ENCODE measurements around the gene AKT3.

AKT3 gene

GRCh38 chr1:243501002-243501401, 349.0 kb downstream of the AKT3 start:
- Mint-ChIP-seq H3K27ac (no peak overlapping the region), H3K27me3 (ENCODE audit: low read depth, poor library complexity) (no peaks in the 10 kb centered on the region), H3K9me3 (peaks cover 3% of the 10 kb centered on the region), H3K36me3 (ENCODE audit: low read depth) (peaks cover 52% of the 10 kb centered on the region), H3K4me1 (peaks cover 11% of the 10 kb centered on the region), H3K4me3 (no peak overlapping the region)
- no peak for DNase-seq
- TF ChIP-seq, protein P1, sequence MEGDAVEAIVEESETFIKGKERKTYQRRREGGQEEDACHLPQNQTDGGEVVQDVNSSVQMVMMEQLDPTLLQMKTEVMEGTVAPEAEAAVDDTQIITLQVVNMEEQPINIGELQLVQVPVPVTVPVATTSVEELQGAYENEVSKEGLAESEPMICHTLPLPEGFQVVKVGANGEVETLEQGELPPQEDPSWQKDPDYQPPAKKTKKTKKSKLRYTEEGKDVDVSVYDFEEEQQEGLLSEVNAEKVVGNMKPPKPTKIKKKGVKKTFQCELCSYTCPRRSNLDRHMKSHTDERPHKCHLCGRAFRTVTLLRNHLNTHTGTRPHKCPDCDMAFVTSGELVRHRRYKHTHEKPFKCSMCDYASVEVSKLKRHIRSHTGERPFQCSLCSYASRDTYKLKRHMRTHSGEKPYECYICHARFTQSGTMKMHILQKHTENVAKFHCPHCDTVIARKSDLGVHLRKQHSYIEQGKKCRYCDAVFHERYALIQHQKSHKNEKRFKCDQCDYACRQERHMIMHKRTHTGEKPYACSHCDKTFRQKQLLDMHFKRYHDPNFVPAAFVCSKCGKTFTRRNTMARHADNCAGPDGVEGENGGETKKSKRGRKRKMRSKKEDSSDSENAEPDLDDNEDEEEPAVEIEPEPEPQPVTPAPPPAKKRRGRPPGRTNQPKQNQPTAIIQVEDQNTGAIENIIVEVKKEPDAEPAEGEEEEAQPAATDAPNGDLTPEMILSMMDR (IDR thresholded peaks at IDR 0.05): no peak

- H3K27me3 Mint-ChIP-seq (ENCODE audit: low read depth, poor library complexity): no peaks in the 10 kb centered on the region
- peaks cover 13% of the 10 kb centered on the region for H3K4me1 Mint-ChIP-seq
- H3K27ac Mint-ChIP-seq: no peak overlapping the region
- peaks cover 3% of the 10 kb centered on the region for H3K9me3 Mint-ChIP-seq
- H3K4me3 Mint-ChIP-seq: no peak overlapping the region
- DNase-seq: no peak
- peaks cover 51% of the 10 kb centered on the region for H3K36me3 Mint-ChIP-seq (ENCODE audit: low read depth)
- TF ChIP-seq, protein P1 (IDR thresholded peaks at IDR 0.05): no peak
Observed at GRCh38 chr1:243500512-243500911, 349.5 kb downstream of the AKT3 start.

DNA sequence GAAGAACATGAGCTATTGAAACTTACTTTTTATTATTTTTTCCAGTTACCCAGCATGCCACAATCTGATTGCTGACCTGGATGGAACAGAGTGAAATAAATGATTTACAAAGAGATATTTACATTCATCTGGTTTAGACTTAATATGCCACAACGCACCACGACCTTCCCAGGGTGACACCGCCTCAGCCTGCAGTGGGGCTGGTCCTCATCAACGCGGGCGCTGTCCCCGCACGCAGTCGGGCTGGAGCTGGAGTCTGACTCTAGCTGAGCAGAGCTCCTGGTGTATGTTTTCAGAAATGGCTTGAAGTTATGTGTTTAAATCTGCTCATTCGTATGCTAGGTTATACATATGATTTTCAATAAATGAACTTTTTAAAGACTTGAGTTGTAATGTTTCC, 350.3 kb downstream of the AKT3 start:
- no peak for DNase-seq
- Mint-ChIP-seq H3K4me1 (peaks cover 16% of the 10 kb centered on the region), H3K36me3 (ENCODE audit: low read depth) (peaks cover 44% of the 10 kb centered on the region), H3K9me3 (peaks cover 3% of the 10 kb centered on the region), H3K27me3 (ENCODE audit: low read depth, poor library complexity) (no peaks in the 10 kb centered on the region), H3K27ac (no peak overlapping the region), H3K4me3 (no peak overlapping the region)
- TF ChIP-seq, protein P1 (IDR thresholded peaks at IDR 0.05): no peak

- no peak overlapping the region for H3K4me3 Mint-ChIP-seq
- no peak overlapping the region for H3K27ac Mint-ChIP-seq
- DNase-seq: no peak
- H3K4me1 Mint-ChIP-seq: peaks cover 20% of the 10 kb centered on the region
- peaks cover 3% of the 10 kb centered on the region for H3K9me3 Mint-ChIP-seq
- H3K36me3 Mint-ChIP-seq (ENCODE audit: low read depth): peaks cover 41% of the 10 kb centered on the region
- H3K27me3 Mint-ChIP-seq (ENCODE audit: low read depth, poor library complexity): no peaks in the 10 kb centered on the region
- TF ChIP-seq, protein P1 (IDR thresholded peaks at IDR 0.05): no peak
Observed at GRCh38 chr1:243499248-243499647, 350.8 kb downstream of the AKT3 start.

- DNase-seq: no peak
- Mint-ChIP-seq H3K27me3 (ENCODE audit: low read depth, poor library complexity) (no peaks in the 10 kb centered on the region), H3K9me3 (peaks cover 3% of the 10 kb centered on the region), H3K27ac (no peak overlapping the region), H3K36me3 (ENCODE audit: low read depth) (peaks cover 33% of the 10 kb centered on the region), H3K4me3 (no peak overlapping the region), H3K4me1 (peaks cover 32% of the 10 kb centered on the region)
- TF ChIP-seq, protein P1 (IDR thresholded peaks at IDR 0.05): no peak
Observed at GRCh38 chr1:243497939-243498681, 351.9 kb downstream of the AKT3 start.

DNA sequence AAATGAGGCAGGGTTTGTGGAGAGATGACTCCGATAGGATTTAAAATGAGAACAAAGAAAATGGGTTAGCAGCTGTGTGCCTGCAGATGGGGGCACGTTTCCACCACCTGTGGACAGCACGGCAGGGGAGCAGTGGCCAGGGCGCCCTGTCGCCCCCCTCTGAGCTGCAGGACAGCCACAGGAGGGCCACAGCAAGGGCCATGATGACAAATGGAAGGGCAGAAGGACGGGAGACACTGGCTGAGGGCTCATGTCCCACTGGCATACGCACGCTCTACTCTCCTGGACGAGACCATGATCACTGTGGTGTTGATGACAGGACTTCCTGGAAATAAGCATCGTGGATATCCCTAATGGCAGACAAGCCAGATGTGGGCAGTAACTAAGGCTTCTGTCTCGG, 353.2 kb downstream of the AKT3 start:
- Mint-ChIP-seq H3K9me3 (peaks cover 3% of the 10 kb centered on the region), H3K4me3 (no peak overlapping the region), H3K36me3 (ENCODE audit: low read depth) (peaks cover 23% of the 10 kb centered on the region), H3K27me3 (ENCODE audit: low read depth, poor library complexity) (no peaks in the 10 kb centered on the region), H3K4me1 (peaks cover 37% of the 10 kb centered on the region), H3K27ac (no peak overlapping the region)
- DNase-seq: no peak
- TF ChIP-seq, protein P1 (IDR thresholded peaks at IDR 0.05): no peak
